H1 (cell line): ENCODE measurements around the gene ZBTB7A. TPM values are rescaled to one million over a fixed set of nuclear protein-coding genes. Genes with fewer than 3 reads are reported as not detected.

Experiments
- CTCF ChIA-PET: fragments of 300-600 bp; sonication (Branson Sonifier 250); formaldehyde crosslinking; loops from one replicate; lab custom pipeline; 2021; ENCODE audit not compliant: partially characterized antibody; lab: Charles Lee
- POLR2A ChIA-PET: fragments of 300-600 bp; sonication (Branson Sonifier 250); formaldehyde crosslinking; loops from one replicate; lab custom pipeline; 2021; ENCODE audit warnings: inconsistent platforms; ENCODE audit not compliant: partially characterized antibody; lab: Charles Lee
- DNase-seq, 2 experiments: peaks; one replicate each; pipeline versions ENCODE4 v3.0.0 to v3.0.0-alpha.2; 2010 to 2022; ENCODE audit warnings: low spot score in 2 of 2, low read depth in 1 of 2, mixed read lengths in 1 of 2
- FAIRE-seq: peaks from 2 replicates; lab custom pipeline; 2011; peaks lifted over from hg19 to GRCh38; lab: Jason Lieb, UNC
- H2AFZ ChIP-seq: 2 replicates; pipeline ENCODE4 v1.8.1; 2012; ENCODE audit warnings: low read length, inconsistent platforms
- H2AK5ac ChIP-seq: 2 replicates; pipeline ENCODE4 v1.6.1; 2013; ENCODE audit warnings: low read depth, low read length
- H2BK120ac ChIP-seq: replicated peaks from 2 replicates; pipeline ENCODE3; 2013; ENCODE audit warnings: low read depth, low read length, inconsistent platforms
- H2BK12ac ChIP-seq: 2 replicates; pipeline ENCODE4 v1.6.1; 2013; ENCODE audit warnings: low read depth, low read length
- H2BK15ac ChIP-seq: 2 replicates; pipeline ENCODE4 v1.6.1; 2013; ENCODE audit warnings: low read length
- H2BK20ac ChIP-seq: 2 replicates; pipeline ENCODE4 v1.6.1; 2013; ENCODE audit warnings: low read length
- H2BK5ac ChIP-seq: 2 replicates; pipeline ENCODE4 v1.6.1; 2013; ENCODE audit warnings: low read depth, low read length
- H3K14ac ChIP-seq: 2 replicates; pipeline ENCODE4 v1.6.1; 2013; ENCODE audit warnings: inconsistent platforms; ENCODE audit not compliant: insufficient read length
- H3K18ac ChIP-seq: 2 replicates; pipeline ENCODE4 v1.6.1; 2013; ENCODE audit warnings: low read length; ENCODE audit errors: extremely low read depth
- H3K23ac ChIP-seq: 2 replicates; pipeline ENCODE4 v1.6.1; 2013; ENCODE audit warnings: inconsistent platforms; ENCODE audit not compliant: insufficient read length
- H3K23me2 ChIP-seq: 2 replicates; pipeline ENCODE4 v1.6.1; 2013; ENCODE audit warnings: low read depth, low read length
- H3K27ac ChIP-seq: 2 replicates; pipeline ENCODE4 v1.6.1; 2011; ENCODE audit warnings: low read depth, low read length, inconsistent platforms
- H3K27me3 ChIP-seq, 4 experiments: replicated peaks in 1 of 4; 1 replicate in 1 of 4; 2 replicates in 3 of 4; pipeline versions ENCODE4 v1.6.1 to v1.8.1; 2011 to 2013; ENCODE audit warnings: low read length in 3 of 4, mild to moderate bottlenecking in 3 of 4, inconsistent platforms in 2 of 4, mixed read lengths in 2 of 4, moderate library complexity in 1 of 4; ENCODE audit not compliant: control insufficient read depth in 3 of 4, insufficient read depth in 3 of 4; ENCODE audit errors: extremely low read depth in 1 of 4
- H3K36me3 ChIP-seq, 4 experiments: 2 replicates each; pipeline versions ENCODE4 v1.6.1 to v1.8.1; 2011 to 2013; ENCODE audit warnings: mild to moderate bottlenecking in 4 of 4, low read length in 3 of 4, moderate library complexity in 2 of 4, control low read depth in 1 of 4, inconsistent platforms in 1 of 4; ENCODE audit not compliant: insufficient read depth in 4 of 4, control insufficient read depth in 2 of 4
- H3K4ac ChIP-seq: replicated peaks from 2 replicates; pipeline ENCODE3; 2013; ENCODE audit warnings: low read length, low read depth, mixed read lengths, inconsistent platforms; ENCODE audit not compliant: insufficient read length
- H3K4me1 ChIP-seq, 4 experiments: replicated peaks in 1 of 4; 1 replicate in 1 of 4; 2 replicates in 3 of 4; pipeline versions ENCODE4 v1.6.1 to v1.8.1; 2011 to 2013; ENCODE audit warnings: low read length in 3 of 4, inconsistent platforms in 2 of 4, mixed read lengths in 1 of 4; ENCODE audit not compliant: insufficient read depth in 4 of 4, control insufficient read depth in 3 of 4
- H3K4me2 ChIP-seq, 2 experiments: 2 replicates each; pipeline versions ENCODE4 v1.6.1 to v1.8.1; 2011 to 2013; ENCODE audit warnings: low read depth in 2 of 2, low read length in 2 of 2, control low read depth in 1 of 2, inconsistent platforms in 1 of 2, mild to moderate bottlenecking in 1 of 2; ENCODE audit not compliant: insufficient read depth in 1 of 2
- H3K4me3 ChIP-seq, 4 experiments: fragments of 200-600, 300-600 bp in 1 of 4; sonication (generic), shearing (Covaris generic), sonication (Bioruptor Twin) in 1 of 4; 2 replicates each; pipeline versions ENCODE4 v1.5.1 to v1.8.1; 2011 to 2016; ENCODE audit warnings: low read length in 4 of 4, low read depth in 3 of 4, control low read depth in 2 of 4, inconsistent platforms in 2 of 4, mild to moderate bottlenecking in 2 of 4, mixed read lengths in 1 of 4, moderate library complexity in 1 of 4; ENCODE audit not compliant: insufficient read depth in 2 of 4; ENCODE audit errors: extremely low read depth in 1 of 4
- H3K56ac ChIP-seq: replicated peaks from 2 replicates; pipeline ENCODE3; 2013; ENCODE audit warnings: low read depth, mild to moderate bottlenecking, mixed read lengths, low read length, inconsistent platforms; ENCODE audit not compliant: insufficient read length
- H3K79me1 ChIP-seq: 2 replicates; pipeline ENCODE4 v1.6.1; 2013; ENCODE audit warnings: low read depth, low read length, control low read depth
- H3K79me2 ChIP-seq, 2 experiments: 2 replicates each; pipeline versions ENCODE4 v1.6.1 to v1.8.1; 2012 to 2013; ENCODE audit warnings: low read length in 2 of 2, mild to moderate bottlenecking in 2 of 2, inconsistent platforms in 1 of 2; ENCODE audit not compliant: insufficient read depth in 2 of 2, control insufficient read depth in 1 of 2
- H3K9ac ChIP-seq, 4 experiments: replicated peaks in 1 of 4; 1 replicate in 1 of 4; 2 replicates in 3 of 4; pipeline versions ENCODE4 v1.6.1 to v1.8.1; 2011 to 2013; ENCODE audit warnings: low read depth in 3 of 4, low read length in 3 of 4, control low read depth in 2 of 4, mild to moderate bottlenecking in 2 of 4, moderate library complexity in 2 of 4, inconsistent platforms in 1 of 4; ENCODE audit errors: extremely low read depth in 1 of 4
- H3K9me3 ChIP-seq, 2 experiments: 2 replicates each; pipeline versions ENCODE4 v1.6.1 to v1.8.1; 2012 to 2013; ENCODE audit warnings: mild to moderate bottlenecking in 2 of 2, moderate library complexity in 2 of 2, control low read depth in 1 of 2, inconsistent platforms in 1 of 2, low read depth in 1 of 2, low read length in 1 of 2, mixed read lengths in 1 of 2; ENCODE audit not compliant: insufficient read depth in 2 of 2
- H4K20me1 ChIP-seq, 2 experiments: replicated peaks in 1 of 2; 2 replicates each; pipeline versions ENCODE3 to v1.8.1; 2011 to 2013; ENCODE audit warnings: inconsistent platforms in 2 of 2, low read length in 2 of 2, mild to moderate bottlenecking in 1 of 2; ENCODE audit not compliant: insufficient read depth in 2 of 2, control insufficient read depth in 1 of 2
- H4K5ac ChIP-seq: 2 replicates; pipeline ENCODE4 v1.6.1; 2013; ENCODE audit warnings: low read length, low read depth, mixed read lengths, inconsistent platforms; ENCODE audit not compliant: insufficient read length
- H4K8ac ChIP-seq: 2 replicates; pipeline ENCODE4 v1.8.0; 2013; ENCODE audit warnings: mild to moderate bottlenecking, moderate library complexity, low read length, inconsistent platforms; ENCODE audit not compliant: insufficient read depth; ENCODE audit errors: extremely low read depth
- H4K91ac ChIP-seq: replicated peaks from 2 replicates; pipeline ENCODE3; 2013; ENCODE audit warnings: low read length, mixed read lengths, inconsistent platforms; ENCODE audit not compliant: insufficient read length
- ATF3 ChIP-seq: IDR thresholded peaks from 2 replicates; pipeline ENCODE4 v1.6.1; 2011; ENCODE audit warnings: low read depth, mild to moderate bottlenecking, low read length; ENCODE audit not compliant: insufficient read depth
- CBX8 ChIP-seq: fragments of 300-800, 300-1000 bp; sonication (generic); IDR thresholded peaks from 2 replicates; pipeline ENCODE4 v1.7.1; 2016; ENCODE audit warnings: low read depth, low read length, borderline replicate concordance
- CREB1 ChIP-seq: IDR thresholded peaks from 2 replicates; pipeline ENCODE4 v1.6.1; 2012; ENCODE audit warnings: inconsistent platforms
- JUND ChIP-seq: IDR thresholded peaks from 2 replicates; pipeline ENCODE4 v1.6.1; 2011; ENCODE audit warnings: mild to moderate bottlenecking, improper control_type of control experiment, low read length
- KDM1A ChIP-seq: fragments of 200-600, 300-600 bp; sonication (generic); IDR thresholded peaks from 2 replicates; pipeline ENCODE4 v1.7.1; 2016; ENCODE audit warnings: mild to moderate bottlenecking, low read length, borderline replicate concordance
- MAX ChIP-seq: IDR thresholded peaks from 2 replicates; pipeline ENCODE4 v1.6.1; 2012; ENCODE audit warnings: inconsistent platforms
- POU5F1 ChIP-seq: IDR thresholded peaks from 2 replicates; pipeline ENCODE4 v1.6.1; 2011; ENCODE audit warnings: low read depth, mild to moderate bottlenecking, low read length, moderate library complexity
- RAD21 ChIP-seq, 2 experiments: IDR thresholded peaks in 1 of 2; conservative IDR thresholded peaks in 1 of 2; 2 replicates each; pipeline ENCODE4 v1.6.1; 2011; ENCODE audit warnings: low read depth in 2 of 2, low read length in 2 of 2, improper control_type of control experiment in 1 of 2, inconsistent platforms in 1 of 2, mild to moderate bottlenecking in 1 of 2, moderate library complexity in 1 of 2
- SAP30 ChIP-seq: fragments of 300-600 bp; sonication (generic); IDR thresholded peaks from 2 replicates; pipeline ENCODE4 v1.7.1; 2012; ENCODE audit warnings: low read length, moderate library complexity, mild to moderate bottlenecking, inconsistent platforms; ENCODE audit not compliant: insufficient read depth, insufficient replicate concordance
- SIX5 ChIP-seq: IDR thresholded peaks from 2 replicates; pipeline ENCODE4 v1.6.1; 2011; ENCODE audit warnings: mild to moderate bottlenecking, low read depth, low read length
- SP1 ChIP-seq: IDR thresholded peaks from 2 replicates; pipeline ENCODE4 v1.6.1; 2011; ENCODE audit warnings: low read depth, low read length
- SP2 ChIP-seq: IDR thresholded peaks from 2 replicates; pipeline ENCODE4 v1.6.1; 2012; ENCODE audit warnings: mild to moderate bottlenecking, low read length, inconsistent platforms
- SP4 ChIP-seq: IDR thresholded peaks from 2 replicates; pipeline ENCODE4 v1.6.1; 2012; ENCODE audit warnings: low read length, inconsistent platforms
- TAF1 ChIP-seq: IDR thresholded peaks from 2 replicates; pipeline ENCODE4 v1.6.1; 2011; ENCODE audit warnings: mild to moderate bottlenecking, low read depth, low read length
- WGBS, 2 experiments: shearing (Covaris generic) in 1 of 2; methylation state at CpG; one replicate each; pipeline versions ENCODE4 v1.1.6 to v1.1.7; 2013 to 2015; ENCODE audit warnings: low lambda C conversion rate in 2 of 2, mixed read lengths in 2 of 2, inconsistent platforms in 1 of 2, low coverage in 1 of 2, missing lambda C conversion rate in 1 of 2; ENCODE audit not compliant: insufficient replicate concordance in 2 of 2, insufficient coverage in 1 of 2, insufficient read length in 1 of 2; ENCODE audit errors: extremely low coverage in 1 of 2, missing lambda C conversion rate in 1 of 2; 5-methylcytosine and 5-hydroxymethylcytosine counted together
- polyA plus RNA-seq, 7 experiments: library from polyadenylated mRNA; depleted of rRNA in 3 of 7; stranded (reverse) in 5 of 7; unstranded in 2 of 7; fragments of >200 nt in 5 of 7; fragments of 200-250 nt in 2 of 7; gene quantifications; 1 replicate in 5 of 7; 2 replicates in 1 of 7; 4 replicates in 1 of 7; pipeline versions ENCODE4 v1.2.1 to v1.2.3, GENCODE V29; 2011 to 2013; ENCODE audit warnings: missing spikeins in 2 of 7, mixed read lengths in 2 of 7
- total RNA-seq: library from RNA; stranded (reverse); fragmentation: NEBNext Ultra II Directional; extraction: Animal tissue kit (Norgen Biotek cat#: 25700); gene quantifications from 2 replicates; pipeline ENCODE4 v1.2.1, GENCODE V29; 2021

Gene ZBTB7A
- total and polyA plus RNA-seq, 2 of the 8 experiments (the other 6 are each of a cell fraction or from before 2014, with no cell fraction given): 5.6 to 17.8 TPM

- Histone ChIP-seq H3K36me3 (peaks cover 0 to 8% (median 4%) of the 10 kb centered on the region in 4 experiments; a peak in 4 of 8 replicates), H4K8ac (no peak overlapping the region), H3K9me3 (no peaks in the 10 kb centered on the region), H3K79me2 (peaks cover 4 to 58% of the 10 kb centered on the region in 2 experiments; a peak in 3 of 4 replicates), H2BK15ac (no peak overlapping the region), H3K14ac (no peak overlapping the region), H3K4me1 (peaks cover 0 to 2% (median 0%) of the 10 kb centered on the region in 4 experiments; a peak in 3 of 7 replicates), H2AK5ac (no peak overlapping the region), H2BK120ac (no peak overlapping the region), H3K4me3 (no peak overlapping the region), H3K56ac (no peak overlapping the region), H4K91ac (no peak overlapping the region), H4K5ac (no peak overlapping the region), H3K18ac (no peak overlapping the region), H4K20me1 (peaks cover 16 to 29% of the 10 kb centered on the region in 2 experiments), H2AFZ (no peak overlapping the region), H3K27me3 (no peaks in the 10 kb centered on the region), H3K4me2 (no peak overlapping the region), H3K79me1 (peaks cover 17% of the 10 kb centered on the region; the same call in 1 of the 2 replicates), H3K23me2 (no peaks in the 10 kb centered on the region), H2BK20ac (no peak overlapping the region), H3K9ac (no peak overlapping the region), H2BK12ac (no peak overlapping the region), H3K4ac (no peak overlapping the region), H3K23ac (no peak overlapping the region), H2BK5ac (no peak overlapping the region; the same call in 1 of the 2 replicates), H3K27ac (no peak overlapping the region)
- no peak for FAIRE-seq
- ChIA-PET CTCF (no interaction called here), POLR2A (interaction anchor here (1.3 to 2.0 kb wide), 3 partner anchors 9 to 34 kb away, joined by 5 to 7 read pairs (median 6); partner anchors contain the start of genes EEF2 and PIAS4)
- 93% methylated on average over 13 of the region's 17 CpGs; no CpG with 5 or more reads in 1 of the 2 experiments for WGBS, 2 experiments
- no peak for DNase-seq
- TF ChIP-seq SP1 (no peak), CREB1 (no peak), CBX8 (no peak), RAD21 (IDR thresholded peaks at IDR 0.05 in 1 of 2, conservative IDR thresholded peaks at IDR 0.05 in 1 of 2; ENCODE audit: low read depth in 2 of 2, low read length in 2 of 2) (no peak), KDM1A (no peak), ATF3 (no peak), SP2 (no peak), TAF1 (no peak), MAX (no peak), SP4 (no peak), POU5F1 (no peak), SIX5 (no peak), JUND (no peak), SAP30 (no peak)
Measured at GRCh38 chr19:4019578-4019977, 47.1 kb downstream of the ZBTB7A start.
